Epithelial cell of esophagus (primary cell): ENCODE measurements around the gene IPO5.
"Not testable (repeated sequence)": the region's sequence is repeated elsewhere in the genome, so short reads cannot be mapped to it uniquely, and the experiment has no call there.

ENCODE experiments used
- DNase-seq: peaks from one replicate; pipeline ENCODE4 v3.0.0; 2010; ENCODE audit warnings: low read depth
- H3K4me3 ChIP-seq: 2 replicates; pipeline ENCODE4 v1.5.1; 2011; ENCODE audit warnings: mild to moderate bottlenecking, low read length, control low read depth
- TF ChIP-seq, protein P1 (sequence below): IDR thresholded peaks from 2 replicates; pipeline ENCODE4 v1.5.1; 2011; ENCODE audit warnings: low read depth, mild to moderate bottlenecking, low read length, control low read depth, inconsistent platforms; ENCODE audit not compliant: insufficient read depth; ENCODE audit errors: missing control alignments

Gene IPO5

DNA sequence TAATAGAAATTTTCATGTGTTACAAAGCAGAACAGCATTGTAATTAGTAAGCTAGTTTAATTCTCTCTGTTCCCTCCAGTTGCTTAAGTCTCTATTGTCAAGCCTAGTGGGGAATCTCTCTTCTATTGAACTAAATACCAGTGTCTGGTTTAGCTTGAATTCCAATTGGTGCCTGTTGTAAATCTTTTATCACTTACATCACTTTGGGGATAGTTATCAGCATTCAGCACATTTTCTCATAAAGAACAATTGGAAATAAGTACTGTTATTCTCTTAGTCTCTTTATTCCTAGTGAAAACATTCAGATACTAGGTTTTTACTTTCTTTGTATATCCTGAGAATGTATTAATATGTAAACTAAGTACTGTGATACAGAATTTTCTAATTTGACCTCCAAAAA lies 25.2 kb downstream of the IPO5 start:
- H3K4me3 ChIP-seq = peak overlapping the region; percentile 90
- no peak for DNase-seq

GRCh38 chr13:97979051-97979450 lies 25.6 kb downstream of the IPO5 start:
- TF ChIP-seq, protein P1, sequence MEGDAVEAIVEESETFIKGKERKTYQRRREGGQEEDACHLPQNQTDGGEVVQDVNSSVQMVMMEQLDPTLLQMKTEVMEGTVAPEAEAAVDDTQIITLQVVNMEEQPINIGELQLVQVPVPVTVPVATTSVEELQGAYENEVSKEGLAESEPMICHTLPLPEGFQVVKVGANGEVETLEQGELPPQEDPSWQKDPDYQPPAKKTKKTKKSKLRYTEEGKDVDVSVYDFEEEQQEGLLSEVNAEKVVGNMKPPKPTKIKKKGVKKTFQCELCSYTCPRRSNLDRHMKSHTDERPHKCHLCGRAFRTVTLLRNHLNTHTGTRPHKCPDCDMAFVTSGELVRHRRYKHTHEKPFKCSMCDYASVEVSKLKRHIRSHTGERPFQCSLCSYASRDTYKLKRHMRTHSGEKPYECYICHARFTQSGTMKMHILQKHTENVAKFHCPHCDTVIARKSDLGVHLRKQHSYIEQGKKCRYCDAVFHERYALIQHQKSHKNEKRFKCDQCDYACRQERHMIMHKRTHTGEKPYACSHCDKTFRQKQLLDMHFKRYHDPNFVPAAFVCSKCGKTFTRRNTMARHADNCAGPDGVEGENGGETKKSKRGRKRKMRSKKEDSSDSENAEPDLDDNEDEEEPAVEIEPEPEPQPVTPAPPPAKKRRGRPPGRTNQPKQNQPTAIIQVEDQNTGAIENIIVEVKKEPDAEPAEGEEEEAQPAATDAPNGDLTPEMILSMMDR = no peak
- DNase-seq = no peak
- H3K4me3 ChIP-seq = no peak overlapping the region

More for the DNA sequence above, 25.2 kb downstream of the IPO5 start:
- TF ChIP-seq, protein P1 = no peak

DNA sequence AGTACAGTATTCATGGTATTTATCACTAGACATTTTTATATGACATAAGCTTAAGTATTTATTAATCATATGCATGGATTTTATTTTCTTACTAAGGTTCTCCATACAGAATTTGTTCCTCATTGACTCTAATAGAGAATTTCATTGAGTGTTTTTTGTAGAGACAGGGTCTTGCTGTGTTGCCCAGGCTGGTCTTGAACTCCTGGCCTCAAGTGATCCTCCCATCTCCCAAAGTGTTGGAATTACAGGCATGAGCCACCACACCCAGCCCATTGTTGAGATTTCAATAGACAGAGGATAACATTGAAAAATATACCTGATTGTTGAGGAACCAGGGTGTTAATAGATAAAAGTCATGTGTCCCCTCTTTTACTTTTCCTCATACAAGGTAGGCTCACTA lies 26.1 kb downstream of the IPO5 start:
- TF ChIP-seq, protein P1 = no peak
- no peak for DNase-seq
- no peak overlapping the region for H3K4me3 ChIP-seq

- TF ChIP-seq, protein P1 = no peak
- no peak for DNase-seq
- H3K4me3 ChIP-seq = no peak overlapping the region
Measured at GRCh38 chr13:97982286-97982685, 28.8 kb downstream of the IPO5 start.

- H3K4me3 ChIP-seq = no peak overlapping the region
- DNase-seq = no peak
- TF ChIP-seq, protein P1 = no peak
Measured at GRCh38 chr13:97986835-97987234, 33.4 kb downstream of the IPO5 start.

DNA sequence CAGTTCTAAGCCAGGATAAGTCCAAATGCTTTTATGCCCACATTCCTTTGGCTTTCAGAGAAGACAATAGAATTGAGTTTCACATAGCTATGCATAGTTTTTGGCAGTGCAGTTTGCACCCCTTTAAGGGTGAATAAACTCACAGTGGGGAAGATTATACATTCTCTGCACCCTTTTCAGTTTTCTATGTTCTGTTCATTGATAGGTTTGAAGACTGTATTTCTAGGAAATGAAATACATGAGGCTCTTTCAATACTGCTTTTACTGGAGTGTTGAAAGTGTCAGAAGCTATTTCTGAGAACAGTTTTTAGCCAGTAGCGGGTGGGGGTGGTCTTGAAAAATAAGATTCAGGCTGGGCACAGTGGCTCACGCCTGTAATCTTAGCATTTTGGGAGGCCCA lies 46.2 kb downstream of the IPO5 start:
- no peak overlapping the region for H3K4me3 ChIP-seq
- TF ChIP-seq, protein P1 = no peak
- DNase-seq = no peak

DNA sequence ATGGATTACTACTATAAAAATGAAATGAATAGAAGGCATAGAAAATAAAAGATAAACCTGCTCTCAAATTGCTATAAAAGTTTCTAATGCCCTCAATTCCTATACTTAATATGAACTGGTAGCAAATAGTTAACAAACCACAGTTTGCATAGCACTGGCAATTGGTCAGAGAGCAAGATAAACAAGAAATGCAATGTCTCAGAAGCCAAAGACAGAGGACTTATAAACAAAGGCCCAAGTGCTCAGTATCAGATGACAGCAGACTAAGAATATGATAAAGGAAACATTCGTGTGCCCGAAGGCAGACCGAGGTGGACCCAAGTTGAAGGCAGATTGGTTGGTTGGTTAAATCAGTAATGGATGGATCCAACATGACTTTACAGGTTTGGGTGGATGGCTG lies 50.6 kb downstream of the IPO5 start:
- peak; percentile 46 for DNase-seq
- TF ChIP-seq, protein P1 = no peak
- H3K4me3 ChIP-seq = no peak overlapping the region

DNA sequence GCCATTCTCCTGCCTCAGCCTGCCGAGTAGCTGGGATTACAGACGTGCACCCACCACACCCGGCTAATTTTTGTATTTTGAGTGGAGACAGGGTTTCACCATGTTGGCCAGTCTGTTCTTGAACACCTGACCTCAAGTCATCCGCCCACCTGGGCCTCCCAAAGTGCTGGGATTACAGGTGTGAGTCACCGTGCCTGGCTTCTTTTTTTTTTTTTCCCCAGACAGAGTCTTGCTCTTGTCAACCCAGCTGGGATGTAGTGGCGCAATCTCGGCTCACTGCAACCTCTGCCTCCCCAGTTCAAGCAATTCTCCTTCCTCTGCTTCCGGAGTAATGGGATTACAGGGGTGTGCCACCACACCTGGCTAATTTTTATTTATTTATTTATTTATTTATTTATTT lies 51.5 kb downstream of the IPO5 start:
- not testable (repeated sequence) for H3K4me3 ChIP-seq
- peak; percentile 71 for DNase-seq
